NCI-H748 (cell line): ENCODE measurements around the gene SLC1A1.
A peak's percentile ranks its signal among the peaks of the same experiment; 100 is the strongest.

Source experiments
- DNase-seq: peaks from one replicate; lab custom pipeline; 2025; ENCODE audit not compliant: unreplicated experiment; lab: John Stamatoyannopoulos, UW

SLC1A1 gene

GRCh38 chr9:4489919-4490704 lies at the start of gene SLC1A1:
TSS of gene SLC1A1 (plus strand) at chr9:4490468. CDS start at chr9:4490680, 212 bp downstream.
- DNase-seq = peak; percentile 78

GRCh38 chr9:4442806-4443205 lies 47.5 kb upstream of the SLC1A1 start:
- no peak for DNase-seq

- no peak for DNase-seq
These were observed 46.8 kb upstream of the SLC1A1 start for GRCh38 chr9:4443439-4443838.

- no peak for DNase-seq
These were observed 28.8 kb upstream of the SLC1A1 start for GRCh38 chr9:4461437-4461836.

- no peak for DNase-seq
These were observed 26.4 kb upstream of the SLC1A1 start for GRCh38 chr9:4463824-4464223.

- no peak for DNase-seq
These were observed 25.3 kb upstream of the SLC1A1 start for GRCh38 chr9:4464911-4465513.

GRCh38 chr9:4465910-4466309 lies 24.4 kb upstream of the SLC1A1 start:
- DNase-seq = no peak

- no peak for DNase-seq
These were observed 15.0 kb upstream of the SLC1A1 start for GRCh38 chr9:4475301-4475700.

- no peak for DNase-seq
These were observed 4.1 kb upstream of the SLC1A1 start for GRCh38 chr9:4486176-4486575.

- peak; percentile 32 for DNase-seq
These were observed 728 bp upstream of the SLC1A1 start for GRCh38 chr9:4489562-4489918.

GRCh38 chr9:4490705-4491625 lies 697 bp downstream of the SLC1A1 start:
- DNase-seq = peak; percentile 40

GRCh38 chr9:4491626-4491975 lies 1.3 kb downstream of the SLC1A1 start:
- DNase-seq = peak; percentile 40

GRCh38 chr9:4494332-4494731 lies 4.1 kb downstream of the SLC1A1 start:
- no peak for DNase-seq

- DNase-seq = no peak
These were observed 4.5 kb downstream of the SLC1A1 start for GRCh38 chr9:4494806-4495205.

- DNase-seq = no peak
These were observed 5.3 kb downstream of the SLC1A1 start for GRCh38 chr9:4495537-4495936.

- DNase-seq = no peak
These were observed 6.2 kb downstream of the SLC1A1 start for GRCh38 chr9:4496497-4496896.

- no peak for DNase-seq
These were observed 7.1 kb downstream of the SLC1A1 start for GRCh38 chr9:4497395-4497794.

GRCh38 chr9:4497855-4498254 lies 7.6 kb downstream of the SLC1A1 start:
- DNase-seq = no peak

- DNase-seq = peak; percentile 12
These were observed 9.6 kb downstream of the SLC1A1 start for GRCh38 chr9:4499917-4500316.

GRCh38 chr9:4501147-4501507 lies 10.9 kb downstream of the SLC1A1 start:
- DNase-seq = no peak

- no peak for DNase-seq
These were observed 12.2 kb downstream of the SLC1A1 start for GRCh38 chr9:4502444-4502843.

GRCh38 chr9:4503103-4503502 lies 12.8 kb downstream of the SLC1A1 start:
- no peak for DNase-seq
